Measurements from ENCODE around the gene PUM2.
"Not testable (repeated sequence)": the region's sequence is repeated elsewhere in the genome, so short reads cannot be mapped to it uniquely, and the experiment has no call there.

The PUM2 gene

DNA sequence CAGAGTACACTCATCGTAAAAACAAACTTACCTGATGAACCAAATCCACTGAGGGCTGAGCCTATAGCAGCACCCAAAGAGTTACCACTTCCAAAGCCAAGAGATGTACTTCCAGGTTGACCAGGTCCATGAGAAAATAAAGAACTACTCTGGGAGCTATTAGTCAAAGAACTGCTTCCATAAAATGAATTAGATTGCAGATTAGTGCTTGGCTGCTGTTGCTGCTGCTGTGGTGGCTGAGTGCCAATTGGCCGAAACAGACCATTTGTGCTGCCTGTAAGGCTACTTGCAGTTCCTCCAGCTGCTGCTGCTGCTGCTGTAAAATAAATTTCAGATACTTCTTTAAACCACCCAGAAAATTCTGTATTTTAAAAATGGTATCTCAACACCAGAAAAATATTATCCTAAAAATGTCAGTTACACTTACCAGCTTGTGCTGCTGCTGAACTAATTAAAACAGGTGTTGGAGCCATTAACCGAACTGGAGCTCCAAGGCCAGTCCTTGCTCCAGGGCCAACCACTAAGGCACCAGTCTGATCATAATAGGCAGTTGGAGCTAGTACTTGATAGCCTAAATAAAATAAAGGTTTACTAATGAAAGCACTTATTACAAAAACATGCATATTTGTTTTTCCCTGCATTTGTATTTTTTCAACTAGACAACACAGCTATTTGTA is 67.6 kb downstream of the PUM2 start:
- peak; percentile 83 for DNase-seq

DNA sequence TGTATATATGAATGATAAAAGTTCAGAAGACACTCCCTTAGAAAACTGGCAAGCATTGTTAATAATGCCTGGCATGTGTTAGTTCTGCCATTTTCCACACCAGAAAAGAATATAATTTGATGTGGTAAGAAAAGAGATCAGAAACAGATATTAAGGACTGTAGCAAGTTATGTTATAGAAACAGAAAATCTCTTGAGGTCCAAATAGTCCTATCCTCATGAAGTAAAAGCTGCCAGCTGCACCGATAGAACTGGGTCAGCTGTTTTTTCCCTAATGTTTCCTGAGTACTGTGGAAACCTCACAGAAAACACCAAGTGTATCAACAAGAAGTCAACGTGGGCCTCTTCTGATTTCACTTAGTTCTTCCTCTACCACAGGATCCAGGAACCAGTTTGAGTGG is 68.8 kb downstream of the PUM2 start:
- DNase-seq: no peak

DNA sequence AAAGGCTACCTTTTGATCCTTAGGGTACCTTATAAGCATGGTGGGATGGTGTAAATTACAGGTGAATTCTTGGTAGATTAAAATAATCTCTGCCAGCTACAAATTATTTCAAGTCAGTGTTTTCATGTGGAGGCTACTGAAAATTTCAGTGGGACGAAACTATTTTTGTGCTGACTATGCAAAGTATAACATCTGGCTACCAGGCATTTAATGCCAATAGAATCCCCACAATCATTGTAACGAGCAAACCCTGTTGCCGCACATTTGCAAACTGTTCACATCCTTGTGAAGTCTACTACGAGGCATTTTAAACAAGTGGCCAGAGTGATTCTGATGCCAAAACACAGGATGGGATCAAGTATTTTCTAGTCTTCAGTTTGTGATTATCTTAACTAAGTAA is 77.6 kb downstream of the PUM2 start:
- no peak for DNase-seq

DNA sequence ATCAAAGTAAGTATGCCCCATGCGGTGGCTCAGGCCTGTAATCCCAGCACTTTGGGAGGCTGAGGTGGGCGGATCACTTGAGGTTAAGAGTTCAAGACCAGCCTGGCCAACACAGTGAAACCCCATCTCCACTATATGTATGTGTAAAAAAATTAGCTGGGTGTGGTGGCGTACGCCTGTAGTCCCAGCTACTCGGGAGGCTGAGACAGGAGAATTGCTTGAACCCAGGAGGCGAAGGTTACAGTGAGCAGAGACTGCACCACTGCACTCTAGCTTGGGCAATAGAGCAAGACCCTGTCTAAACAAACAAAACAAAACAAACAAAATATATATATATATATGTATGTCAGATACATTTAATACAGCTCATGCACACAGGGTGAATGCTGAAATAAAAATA is 82.3 kb downstream of the PUM2 start:
- DNase-seq: not testable (repeated sequence)

DNA sequence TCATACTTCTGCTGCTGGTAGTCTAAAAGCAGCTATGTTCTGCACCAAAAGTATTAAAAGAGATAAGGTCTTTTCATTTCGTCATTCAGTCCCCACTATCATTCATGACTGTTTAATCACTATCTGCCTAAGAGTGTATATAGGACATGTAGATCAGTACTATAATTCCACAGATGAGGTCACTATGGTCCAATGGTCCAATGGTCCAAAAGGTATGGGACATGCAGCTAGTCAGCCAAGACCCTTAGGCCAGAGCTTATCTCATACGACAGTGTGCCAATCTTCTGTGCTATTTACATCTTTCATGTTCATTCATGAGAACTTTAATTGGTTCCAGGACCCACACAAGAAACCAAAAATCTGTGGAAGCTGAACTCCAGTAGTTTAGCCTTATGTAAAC is 83.1 kb downstream of the PUM2 start:
- DNase-seq: no peak

DNA sequence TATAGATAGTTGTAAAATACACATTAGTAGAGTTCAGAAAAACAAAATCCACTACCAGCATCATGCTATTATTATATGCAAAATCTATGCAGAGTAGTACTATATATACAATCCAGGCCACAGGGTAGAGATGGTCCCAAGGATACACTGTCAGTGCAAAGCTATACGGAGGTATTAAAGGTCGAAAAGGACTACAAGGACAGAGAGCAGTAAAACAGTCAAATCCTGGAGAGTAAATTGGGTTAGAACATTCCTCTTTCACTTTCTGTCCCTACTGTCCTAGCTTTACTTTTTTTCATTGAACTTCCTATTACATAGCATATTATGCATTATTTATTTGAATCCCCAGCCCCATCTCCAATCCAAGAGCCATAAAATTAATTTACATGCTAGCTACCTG is 86.0 kb downstream of the PUM2 start:
- no peak for DNase-seq

DNA sequence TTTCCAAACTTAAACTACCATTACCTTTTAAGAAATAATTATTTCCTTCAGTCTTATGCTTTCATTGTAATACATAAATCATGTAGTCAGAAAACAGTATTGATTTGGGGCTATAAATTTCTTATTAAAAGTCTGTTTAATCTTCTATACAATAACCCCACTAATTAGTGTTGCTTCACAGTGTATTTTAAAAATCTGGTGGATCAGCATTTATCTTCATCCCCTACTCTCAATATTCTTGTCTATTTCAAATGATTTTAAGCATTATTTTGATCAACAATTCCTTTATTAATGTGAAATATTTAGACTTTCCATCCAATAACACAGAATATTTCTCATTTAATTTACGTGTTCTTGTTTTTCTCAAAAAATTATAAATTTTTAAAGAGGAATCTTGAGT is 93.2 kb downstream of the PUM2 start:
- no peak for DNase-seq

DNA sequence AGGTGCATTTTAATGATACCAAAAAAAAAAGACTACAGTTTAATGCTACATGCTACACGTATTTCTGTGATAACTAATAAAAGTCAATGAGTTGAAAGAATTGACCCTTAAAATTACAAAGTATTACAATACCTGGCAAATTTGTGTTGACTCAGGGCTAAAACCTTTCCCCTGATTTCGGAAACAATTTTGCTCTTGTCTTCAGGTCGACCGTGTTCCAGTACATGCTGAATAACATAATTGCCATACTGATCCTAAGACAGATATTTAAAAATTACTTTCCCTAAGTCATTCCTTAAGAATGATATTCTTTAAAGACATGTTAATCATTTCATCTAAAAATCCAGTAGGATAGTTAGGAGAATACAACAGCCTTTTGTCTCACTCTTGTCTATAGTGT is 95.9 kb downstream of the PUM2 start:
- DNase-seq: no peak

DNA sequence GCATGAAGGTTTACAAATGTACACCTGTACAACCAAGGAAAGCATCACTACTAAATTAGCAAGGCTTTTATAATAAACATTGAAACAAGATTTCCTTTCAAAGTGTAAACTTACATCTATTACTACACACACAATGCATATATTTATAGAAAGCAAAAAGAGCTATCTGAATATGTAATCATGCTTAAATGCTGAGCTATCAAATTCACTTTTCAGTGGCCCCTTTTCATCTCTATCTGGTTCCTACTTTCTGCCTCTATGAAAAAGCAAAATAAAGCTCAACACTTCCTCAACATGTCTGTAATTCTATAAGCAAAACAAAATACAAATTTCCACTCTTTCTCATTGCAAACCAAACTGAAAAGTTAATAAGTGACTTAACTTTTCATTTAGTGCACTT is 100.2 kb downstream of the PUM2 start:
- no peak for DNase-seq

DNA sequence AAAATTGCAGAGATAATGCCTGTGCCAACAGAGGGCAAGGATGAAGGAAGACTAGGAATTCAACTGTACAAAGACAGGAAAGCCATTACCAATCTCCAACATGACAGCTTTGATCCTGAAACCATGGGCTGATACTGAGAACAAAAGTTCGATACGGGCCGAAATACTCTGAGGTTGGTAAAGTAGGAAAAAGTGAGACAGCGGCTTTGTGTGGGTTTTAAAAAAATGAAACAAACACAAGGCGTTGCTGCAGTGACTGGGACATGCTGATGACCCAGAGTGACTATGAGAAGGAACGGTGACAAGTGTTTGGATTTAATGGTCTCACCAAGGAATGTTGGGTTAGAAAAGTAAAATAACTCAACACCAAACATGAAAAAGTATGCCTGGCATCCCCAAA is 101.5 kb downstream of the PUM2 start:
- DNase-seq: no peak

DNA sequence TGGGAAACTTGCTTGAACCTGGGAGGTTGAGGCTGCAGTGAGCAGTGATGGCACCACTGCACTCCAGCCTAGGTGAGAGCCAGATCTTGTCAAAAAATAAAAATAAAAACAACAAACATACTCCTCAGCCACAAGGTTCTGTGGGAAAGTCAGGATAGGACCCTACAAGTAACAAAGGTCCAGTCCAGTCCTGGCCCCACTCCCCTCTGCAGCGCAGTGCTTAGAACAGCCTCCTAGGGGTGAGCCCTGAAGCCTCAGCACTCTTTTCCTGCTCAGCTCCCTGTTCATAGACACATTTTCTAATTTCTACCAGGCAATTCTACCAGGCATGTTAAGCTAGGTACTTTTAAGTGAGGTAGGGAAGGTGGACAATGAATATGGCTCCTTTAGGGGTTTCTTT is 103.6 kb downstream of the PUM2 start:
- no peak for DNase-seq

DNA sequence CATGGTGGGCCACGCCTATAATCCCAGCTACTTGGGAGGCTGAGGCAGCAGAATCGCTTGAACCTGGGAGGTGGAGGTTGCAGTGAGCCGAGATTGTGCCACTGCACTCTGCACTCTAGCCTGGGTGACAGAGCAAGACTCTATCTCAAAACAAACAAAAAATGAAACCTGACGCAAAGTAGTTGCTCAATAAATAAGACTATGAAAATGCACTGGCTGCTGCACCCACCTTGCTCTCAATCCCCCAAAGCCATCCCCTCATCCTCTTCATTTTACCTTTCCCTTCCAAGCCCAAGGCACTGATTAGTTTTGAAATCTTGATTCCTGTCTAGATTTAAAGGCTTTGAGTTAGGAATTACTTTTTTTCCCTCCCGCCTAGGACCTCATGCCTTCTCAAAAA is 107.0 kb downstream of the PUM2 start:
- not testable (repeated sequence) for DNase-seq

DNA sequence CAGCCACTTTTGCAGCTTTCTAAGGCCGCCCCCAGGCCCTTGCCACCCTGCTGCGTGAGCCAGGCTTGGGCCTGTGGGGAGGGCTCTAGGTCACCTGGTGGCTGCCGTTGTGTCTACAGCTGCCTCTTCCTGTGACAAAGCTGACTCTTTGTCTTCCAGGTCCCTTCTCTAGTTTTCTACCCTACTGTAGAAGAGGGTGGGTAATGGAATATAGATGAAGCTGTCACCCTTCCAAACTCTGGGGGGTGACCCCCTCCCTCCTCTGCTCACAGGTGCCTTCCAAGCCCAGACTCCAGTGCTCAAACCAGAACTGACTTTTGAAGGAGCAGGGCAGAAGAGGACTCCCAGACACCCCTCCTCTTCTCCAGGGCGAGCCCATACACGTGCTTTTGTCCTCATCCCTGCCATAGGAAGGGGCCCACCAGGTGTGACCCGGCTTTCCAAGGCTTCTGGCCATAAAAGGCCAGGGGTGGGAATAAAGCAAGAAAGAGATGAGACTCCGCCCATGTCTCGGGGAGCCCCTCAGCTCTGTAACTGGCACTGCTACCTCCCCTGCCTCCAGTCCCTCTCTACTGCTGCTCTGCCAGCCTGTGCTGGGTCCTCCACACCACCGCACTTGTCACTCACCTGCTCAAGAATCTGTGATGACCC is 107.8 kb downstream of the PUM2 start:
- no peak for DNase-seq

DNA sequence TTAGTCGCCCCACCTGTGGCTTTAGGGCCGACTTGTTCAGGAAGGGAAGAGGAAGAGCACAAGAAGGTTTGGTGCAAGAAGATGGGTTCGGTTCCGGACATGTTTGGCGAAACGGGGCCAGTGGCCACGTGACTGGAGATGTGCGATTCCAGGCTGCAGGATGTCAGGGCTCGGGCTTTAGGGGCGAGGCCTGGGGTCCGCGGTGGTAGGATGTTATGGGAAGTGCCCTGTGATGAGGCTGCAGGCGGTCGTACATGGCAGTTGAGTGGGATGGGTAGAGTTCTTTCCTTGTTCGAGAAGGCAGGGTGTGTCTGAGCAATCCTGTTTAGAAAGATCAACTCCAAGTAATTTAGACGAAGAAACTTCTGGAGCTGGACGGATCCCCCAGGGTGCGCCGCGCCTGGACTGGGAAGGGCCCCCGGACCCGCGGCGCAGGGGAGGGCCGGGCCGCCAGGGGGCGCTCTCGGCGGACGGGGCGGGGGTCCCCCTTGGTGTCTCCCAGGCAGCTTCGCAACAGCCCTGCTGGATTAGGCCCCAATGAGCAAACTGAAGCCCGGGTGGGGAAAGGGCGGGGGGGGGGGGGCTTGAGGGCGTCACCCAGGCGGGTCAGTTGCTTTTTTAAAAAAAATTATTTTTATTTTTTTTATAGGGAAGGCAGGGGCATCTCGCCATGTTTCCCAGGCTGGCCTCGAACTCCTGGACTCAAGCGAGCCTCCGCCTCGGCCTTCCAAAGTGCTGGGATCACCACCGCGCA is 108.5 kb downstream of the PUM2 start:
- DNase-seq: no peak

DNA sequence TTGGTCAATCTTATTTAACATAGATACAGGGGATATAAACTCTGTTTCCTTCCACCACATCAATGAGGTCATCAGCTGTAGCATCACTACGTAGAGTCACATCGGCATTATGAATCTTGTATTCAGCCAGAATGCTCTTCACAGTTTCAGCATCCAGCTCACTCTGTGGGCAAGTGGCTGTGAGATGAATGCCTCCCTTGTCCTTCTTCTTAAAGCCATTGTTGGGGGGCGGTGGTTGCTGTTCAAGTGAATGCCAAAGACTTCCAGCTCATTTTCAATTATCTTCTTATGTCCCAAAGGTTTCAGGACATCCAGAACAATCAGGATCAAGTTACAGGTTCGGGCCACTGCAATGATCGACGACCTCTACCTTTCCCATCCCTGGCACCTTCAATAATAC is 110.4 kb downstream of the PUM2 start:
- not testable (repeated sequence) for DNase-seq

DNA sequence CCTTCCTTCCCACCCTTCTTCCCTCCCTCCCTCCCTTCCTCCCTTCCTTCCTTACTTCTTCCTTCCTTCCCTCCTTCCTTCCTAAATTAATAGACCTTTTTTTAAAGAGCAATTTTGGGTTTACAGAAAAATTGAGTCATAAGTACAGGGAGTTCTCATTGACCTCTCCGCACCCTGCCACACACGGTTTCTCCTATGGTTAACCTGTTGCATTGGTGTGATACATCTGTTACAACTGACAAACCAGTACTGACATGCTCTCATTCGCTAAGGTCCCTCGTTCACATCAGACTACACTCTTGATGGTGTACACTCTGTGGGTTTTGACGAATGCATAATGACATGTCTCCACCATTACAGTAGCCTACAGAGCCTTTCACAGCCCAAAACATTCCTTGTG is 114.1 kb downstream of the PUM2 start:
- DNase-seq: no peak

DNA sequence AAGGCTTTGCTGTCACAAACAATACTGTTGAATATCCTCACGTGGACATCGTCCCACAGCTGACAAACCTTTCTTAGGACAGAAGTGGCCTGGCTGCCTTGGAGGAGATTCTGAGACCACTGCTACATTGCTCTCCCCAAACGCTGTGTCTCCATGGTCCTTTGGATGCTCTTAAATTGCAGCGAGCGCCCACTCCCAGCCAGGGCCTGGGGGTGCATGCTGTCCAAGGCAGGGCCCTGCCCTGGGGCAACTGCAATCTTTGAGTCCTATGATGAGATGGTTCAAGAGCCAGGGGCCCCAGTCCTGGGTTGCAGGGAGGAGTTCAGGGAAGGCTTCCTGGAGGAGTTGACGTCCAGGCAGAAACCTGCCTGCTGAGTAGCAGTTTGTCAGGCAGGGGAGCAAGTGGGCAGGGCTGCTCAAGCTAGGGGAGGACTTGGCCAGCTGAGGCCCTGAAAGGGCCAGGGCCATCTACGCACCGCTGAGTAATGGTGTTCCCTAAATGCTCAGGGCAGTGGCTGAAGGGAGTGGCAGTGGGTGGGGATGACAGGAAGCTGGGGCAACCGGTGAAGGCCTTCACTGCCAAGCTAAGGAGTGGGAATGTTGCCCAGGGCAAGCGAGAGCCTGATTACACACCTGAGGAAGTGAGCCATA is 114.9 kb downstream of the PUM2 start:
- no peak for DNase-seq

DNA sequence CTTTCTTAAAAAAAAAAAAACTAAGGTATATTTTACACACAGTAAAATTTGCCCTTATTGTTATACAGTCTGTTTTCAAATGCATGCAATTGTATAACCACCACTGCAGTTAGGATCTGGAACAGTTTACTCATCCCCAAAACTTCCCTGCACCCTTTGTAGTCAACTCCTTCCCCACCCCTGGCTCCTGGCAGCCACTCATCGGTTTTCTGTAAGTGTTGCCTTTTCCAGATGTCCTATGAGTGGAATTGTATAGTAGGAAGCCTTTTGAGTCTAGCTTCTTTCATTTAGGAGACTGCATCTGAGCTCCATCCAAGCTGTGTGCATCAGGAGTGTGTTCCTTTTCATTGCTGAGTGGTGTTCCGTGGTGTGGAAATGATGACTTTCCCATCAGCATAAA is 116.0 kb downstream of the PUM2 start:
- not testable (repeated sequence) for DNase-seq

DNA sequence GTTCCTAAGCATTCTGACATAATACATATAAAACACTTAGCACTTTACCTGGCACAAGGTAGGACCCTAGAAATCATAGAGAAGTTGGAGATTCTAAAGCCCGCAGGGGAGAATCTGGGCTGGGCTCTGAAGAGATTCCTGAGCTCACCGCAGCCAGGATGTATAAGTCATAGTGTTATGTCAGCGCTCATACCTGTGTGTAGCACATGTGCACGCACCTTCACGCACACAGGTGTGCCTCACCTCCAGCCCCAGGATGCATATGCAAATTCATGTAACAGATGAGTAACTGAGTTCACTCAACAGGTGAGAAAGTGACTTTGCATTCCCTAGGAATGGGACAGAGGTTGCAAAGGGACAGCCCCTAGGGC is 117.8 kb downstream of the PUM2 start:
- peak; percentile 6 for DNase-seq

DNA sequence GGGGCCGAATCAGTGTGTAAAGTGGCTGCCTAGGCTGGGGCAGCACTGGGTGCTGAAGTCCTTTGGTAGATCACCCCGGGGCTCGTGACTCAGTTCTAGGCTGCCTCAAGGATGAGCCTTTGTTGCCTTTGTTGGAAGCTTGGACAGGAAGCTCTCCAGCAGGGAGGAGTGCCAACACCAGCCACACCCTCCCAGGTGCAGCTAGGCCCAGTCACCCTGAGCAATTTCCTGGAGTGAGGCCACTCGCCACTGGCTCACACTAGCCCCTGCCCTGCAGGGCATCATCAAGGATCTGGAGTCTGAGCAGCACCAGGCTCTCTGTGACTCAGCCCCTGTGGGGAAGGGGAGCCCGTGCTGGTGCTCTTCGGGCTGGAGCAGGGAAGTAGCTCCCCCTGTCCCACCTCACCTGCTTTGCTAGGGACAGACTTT is 119.0 kb downstream of the PUM2 start:
- DNase-seq: peak; percentile 19

DNA sequence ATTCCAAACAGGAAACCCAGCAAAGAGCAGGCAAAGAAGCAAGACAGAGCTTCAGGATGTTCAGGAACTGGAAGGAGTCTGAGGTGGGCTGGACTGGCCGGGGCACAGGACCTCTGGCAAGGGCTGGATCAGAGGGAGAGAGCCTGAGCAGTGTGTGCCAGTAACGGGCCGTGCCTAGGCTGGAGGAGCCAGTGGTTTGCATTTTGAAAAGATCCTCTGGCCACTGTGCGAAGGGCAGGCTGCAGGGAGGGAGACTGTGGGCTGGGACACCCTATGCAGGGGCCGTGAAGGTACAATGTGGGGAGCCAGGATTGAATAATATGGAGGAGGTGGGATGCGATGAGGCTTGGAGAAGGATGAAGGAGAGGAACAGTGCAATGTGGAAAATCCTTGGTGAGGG is 119.5 kb downstream of the PUM2 start:
- peak; percentile 9 for DNase-seq

DNA sequence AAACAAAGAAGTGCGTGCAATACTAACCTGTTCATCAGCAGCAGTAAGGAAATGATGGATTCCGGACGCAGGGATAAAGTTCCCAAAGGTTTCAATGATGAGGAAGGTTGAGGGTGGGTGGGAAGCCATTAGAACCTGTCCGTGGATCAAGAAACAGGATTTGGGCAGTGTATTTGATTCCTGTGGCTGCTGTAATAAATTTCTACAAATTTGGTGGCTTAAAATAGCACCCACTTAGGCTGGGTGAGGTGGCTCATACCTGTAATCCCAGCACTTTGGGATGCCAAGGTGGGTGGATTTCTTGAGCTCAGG is 120.6 kb downstream of the PUM2 start:
- DNase-seq: no peak

DNA sequence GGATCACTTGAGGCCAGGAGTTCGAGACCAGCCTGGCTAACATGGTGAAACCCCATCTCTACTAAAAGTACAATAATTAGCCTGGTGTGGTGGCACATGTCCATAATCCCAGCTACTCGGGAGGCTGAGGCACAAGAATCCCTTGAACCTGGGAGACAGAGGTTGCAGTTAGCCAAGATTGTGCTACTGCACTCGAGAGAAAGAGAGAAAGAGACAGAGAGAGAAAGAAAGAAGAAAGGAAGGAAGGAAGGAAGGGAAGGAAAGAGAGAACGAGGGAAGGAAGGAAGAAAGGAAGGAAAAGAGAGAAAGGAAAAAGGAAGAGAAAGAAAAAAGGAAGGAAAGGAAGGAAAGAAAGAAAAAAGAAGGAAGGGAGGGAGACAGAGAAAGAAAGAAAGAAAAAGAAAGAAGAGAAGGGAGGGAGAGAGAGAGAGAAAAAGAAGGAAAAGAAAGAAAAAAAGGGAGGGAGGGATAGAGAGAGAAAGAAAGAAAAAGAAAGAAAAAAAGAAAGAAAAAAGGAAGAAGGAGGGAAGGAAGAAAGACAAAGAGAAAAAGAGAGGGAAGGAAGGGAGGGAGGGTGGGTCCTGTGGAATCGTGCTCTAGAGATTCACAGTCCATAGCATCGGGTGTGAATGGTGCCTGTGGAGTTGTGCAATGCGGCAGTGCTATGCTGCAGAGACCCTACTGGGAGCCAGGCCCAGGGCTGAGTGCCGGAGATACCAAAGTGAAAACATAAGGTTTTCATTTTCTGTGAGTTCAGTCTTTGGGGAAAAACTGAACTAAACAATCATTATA is 121.1 kb downstream of the PUM2 start:
- DNase-seq: peak; percentile 30
